PC-3 (cell line): ENCODE data around the gene CLRN3. TPM values are rescaled to one million over a fixed set of nuclear protein-coding genes. Genes with fewer than 3 reads are reported as not detected.

Source experiments
- ATAC-seq: fragments of 200-7000 bp; cut with Tn5 transposase; 2 replicates; pipeline ENCODE4 v1.9.1; 2020; ENCODE audit warnings: mild to moderate bottlenecking, moderate library complexity
- BruUV-seq: library from RNA; stranded (reverse); fragments of 400-500 nt; replicated peaks from 2 replicates; lab custom pipeline; 2021; lab: Mats Ljungman, UMichigan
- CTCF ChIA-PET: fragments of 300-600 bp; sonication (Branson Sonifier 250); formaldehyde crosslinking; loops from one replicate; lab custom pipeline; 2022; ENCODE audit warnings: antibody characterized with exemption; lab: Charles Lee
- POLR2A ChIA-PET: fragments of 300-600 bp; sonication (Branson Sonifier 250); formaldehyde crosslinking; loops from one replicate; lab custom pipeline; 2022; ENCODE audit warnings: antibody characterized with exemption; ENCODE audit not compliant: unreplicated experiment; lab: Charles Lee
- DNase-seq: peaks from one replicate; pipeline ENCODE4 v3.0.0-alpha.2; 2015
- H2AFZ ChIP-seq: fragments of 300-600 bp; sonication (generic); 2 replicates; pipeline ENCODE4 v1.6.0; 2016; ENCODE audit warnings: antibody characterized with exemption, low read length
- H3F3A ChIP-seq: fragments of 300-600 bp; sonication (generic); one replicate; pipeline ENCODE4 v1.6.0; 2017; ENCODE audit warnings: antibody characterized with exemption, low read length, control low read depth, mild to moderate bottlenecking; ENCODE audit not compliant: unreplicated experiment
- H3K27ac ChIP-seq: fragments of 300-600 bp; sonication (generic); 2 replicates; pipeline ENCODE4 v1.5.1; 2016; ENCODE audit warnings: mild to moderate bottlenecking, low read length
- H3K27me3 ChIP-seq: fragments of 300-600 bp; sonication (generic); 2 replicates; pipeline ENCODE4 v1.6.1; 2016; ENCODE audit warnings: low read length, mixed read lengths
- H3K36me3 ChIP-seq: fragments of 300-600 bp; sonication (generic); 2 replicates; pipeline ENCODE4 v1.6.1; 2016; ENCODE audit warnings: low read depth, mixed run types, low read length, mixed read lengths
- H3K4me1 ChIP-seq: fragments of 300-600 bp; sonication (generic); 2 replicates; pipeline ENCODE4 v1.5.1; 2016; ENCODE audit warnings: low read length; ENCODE audit not compliant: insufficient read depth
- H3K4me2 ChIP-seq: fragments of 300-600 bp; sonication (generic); 2 replicates; pipeline ENCODE4 v1.6.0; 2016; ENCODE audit warnings: low read length
- H3K4me3 ChIP-seq: fragments of 300-600 bp; sonication (generic); 2 replicates; pipeline ENCODE4 v1.5.1; 2016; ENCODE audit warnings: mild to moderate bottlenecking, low read length, mixed read lengths
- H3K79me2 ChIP-seq: fragments of 300-600 bp; sonication (generic); 2 replicates; pipeline ENCODE4 v1.6.1; 2017; ENCODE audit warnings: low read length, mixed read lengths
- H3K9ac ChIP-seq: fragments of 300-600 bp; sonication (generic); 2 replicates; pipeline ENCODE4 v1.6.0; 2016; ENCODE audit warnings: mild to moderate bottlenecking, low read length
- H3K9me2 ChIP-seq: fragments of 300-600 bp; sonication (generic); replicated peaks from 2 replicates; pipeline ENCODE4 v1.6.1; 2016; ENCODE audit warnings: mixed run types, low read length, mixed read lengths
- H3K9me3 ChIP-seq: fragments of 300-600 bp; sonication (generic); 2 replicates; pipeline ENCODE4 v1.6.1; 2016; ENCODE audit warnings: low read length, mixed read lengths
- H4K20me1 ChIP-seq: fragments of 300-600 bp; sonication (generic); 2 replicates; pipeline ENCODE4 v1.6.1; 2016; ENCODE audit warnings: low read length, mixed read lengths
- EZH2 ChIP-seq: fragments of 300-600 bp; sonication (generic); IDR thresholded peaks from one replicate; pipeline ENCODE4 v1.6.1; 2017; ENCODE audit warnings: antibody characterized with exemption, mild to moderate bottlenecking, low read length; ENCODE audit not compliant: unreplicated experiment
- EZH2phosphoT487 ChIP-seq: fragments of 300-600 bp; sonication (generic); IDR thresholded peaks from 2 replicates; pipeline ENCODE4 v1.6.1; 2018; ENCODE audit warnings: mild to moderate bottlenecking, antibody characterized with exemption, low read length, borderline replicate concordance
- intact Hi-C: fragments of 100-400 bp; cut with micrococcal nuclease; formaldehyde crosslinking; loops from 2 replicates; pipeline ENCODE4 v1.9.0; 2023
- total RNA-seq: library from RNA; depleted of rRNA; stranded (reverse); fragments of >200 nt; gene quantifications from 2 replicates; pipeline ENCODE4 v1.2.3, GENCODE V29; 2014
- TF ChIP-seq, protein P1 (sequence below): fragments of 300-600 bp; sonication (generic); conservative IDR thresholded peaks from 2 replicates; pipeline ENCODE4 v1.5.1; 2017; ENCODE audit warnings: antibody characterized with exemption, low read depth, mild to moderate bottlenecking, low read length

Gene CLRN3
- total RNA-seq, 1 experiment from 2014 or later = not detected

DNA sequence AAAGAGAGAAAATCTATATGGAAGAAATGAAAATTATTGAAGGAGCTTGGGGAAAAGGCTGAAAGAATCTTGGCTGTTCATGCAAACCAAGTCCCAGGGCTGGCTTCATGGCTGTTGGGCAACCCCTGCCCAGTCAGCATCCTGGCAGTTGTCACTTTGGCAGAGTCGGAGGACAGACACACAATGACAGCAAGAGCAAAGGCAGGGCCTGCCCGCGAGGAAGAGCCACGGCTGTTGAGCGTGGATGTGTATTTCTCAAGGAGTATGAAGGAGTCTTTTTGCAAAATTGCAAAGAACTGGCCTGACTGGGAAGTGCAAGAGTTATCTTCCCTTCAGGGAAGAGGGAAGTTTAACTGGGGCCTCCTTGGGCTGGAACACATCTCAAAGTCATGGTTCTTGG, 25.8 kb upstream of the CLRN3 start:
- Histone ChIP-seq H3K79me2 (no peaks in the 10 kb centered on the region), H3K36me3 (no peaks in the 10 kb centered on the region), H3K4me1 (peaks cover 23% of the 10 kb centered on the region), H4K20me1 (no peaks in the 10 kb centered on the region), H3K4me2 (no peak overlapping the region), H3K4me3 (no peak overlapping the region), H3F3A (no peaks in the 10 kb centered on the region), H3K27ac (no peak overlapping the region), H3K9ac (no peak overlapping the region), H3K9me2 (no peaks in the 10 kb centered on the region), H3K9me3 (no peaks in the 10 kb centered on the region), H3K27me3 (no peaks in the 10 kb centered on the region), H2AFZ (no peak overlapping the region)
- DNase-seq (no peak), ATAC-seq (no peak)
- CTCF ChIA-PET = interaction anchor here (0.5 kb wide), 1 partner anchor 19 kb away, joined by 3 read pairs; no protein-coding TSS in a partner anchor
- BruUV-seq = no TSS peak
- POLR2A ChIA-PET = no interaction called here
- TF ChIP-seq, protein P1, sequence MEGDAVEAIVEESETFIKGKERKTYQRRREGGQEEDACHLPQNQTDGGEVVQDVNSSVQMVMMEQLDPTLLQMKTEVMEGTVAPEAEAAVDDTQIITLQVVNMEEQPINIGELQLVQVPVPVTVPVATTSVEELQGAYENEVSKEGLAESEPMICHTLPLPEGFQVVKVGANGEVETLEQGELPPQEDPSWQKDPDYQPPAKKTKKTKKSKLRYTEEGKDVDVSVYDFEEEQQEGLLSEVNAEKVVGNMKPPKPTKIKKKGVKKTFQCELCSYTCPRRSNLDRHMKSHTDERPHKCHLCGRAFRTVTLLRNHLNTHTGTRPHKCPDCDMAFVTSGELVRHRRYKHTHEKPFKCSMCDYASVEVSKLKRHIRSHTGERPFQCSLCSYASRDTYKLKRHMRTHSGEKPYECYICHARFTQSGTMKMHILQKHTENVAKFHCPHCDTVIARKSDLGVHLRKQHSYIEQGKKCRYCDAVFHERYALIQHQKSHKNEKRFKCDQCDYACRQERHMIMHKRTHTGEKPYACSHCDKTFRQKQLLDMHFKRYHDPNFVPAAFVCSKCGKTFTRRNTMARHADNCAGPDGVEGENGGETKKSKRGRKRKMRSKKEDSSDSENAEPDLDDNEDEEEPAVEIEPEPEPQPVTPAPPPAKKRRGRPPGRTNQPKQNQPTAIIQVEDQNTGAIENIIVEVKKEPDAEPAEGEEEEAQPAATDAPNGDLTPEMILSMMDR = no peak
- TF ChIP-seq EZH2 (no peak), EZH2phosphoT487 (no peak)
- intact Hi-C loops = no loop called here

DNA sequence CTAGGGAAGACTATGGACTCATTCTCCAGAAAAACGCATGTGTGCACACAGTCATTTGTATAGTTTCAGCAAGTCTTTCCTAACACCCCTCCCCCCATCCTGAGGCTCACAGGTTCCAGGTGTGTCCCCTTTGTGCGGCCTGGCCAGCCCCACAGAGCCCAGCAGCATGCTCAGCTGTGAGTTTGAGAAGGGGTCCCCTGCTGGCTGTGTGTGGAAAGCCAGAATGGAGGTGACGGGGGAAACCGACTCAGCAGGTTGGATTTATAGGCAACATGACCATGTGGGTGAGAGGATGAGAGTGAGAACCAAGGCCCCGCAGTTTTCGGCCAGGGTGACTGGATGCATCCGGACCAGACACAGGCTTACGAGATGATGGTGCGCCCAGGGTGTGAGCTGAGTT, 24.1 kb upstream of the CLRN3 start:
- no peak overlapping the region for H3K9ac ChIP-seq
- DNase-seq (no peak), ATAC-seq (no peak)
- no peak overlapping the region for H3K27ac ChIP-seq
- no peaks in the 10 kb centered on the region for H3K27me3 ChIP-seq
- H3K9me2 ChIP-seq = no peaks in the 10 kb centered on the region
- H4K20me1 ChIP-seq = no peaks in the 10 kb centered on the region
- H3K36me3 ChIP-seq = no peaks in the 10 kb centered on the region
- H3K4me2 ChIP-seq = no peak overlapping the region
- H3K9me3 ChIP-seq = no peaks in the 10 kb centered on the region
- BruUV-seq = no TSS peak
- ChIA-PET POLR2A (no interaction called here), CTCF (no interaction called here)
- H3K4me1 ChIP-seq = peaks cover 10% of the 10 kb centered on the region
- TF ChIP-seq EZH2 (no peak), EZH2phosphoT487 (no peak)
- TF ChIP-seq, protein P1 = no peak
- H2AFZ ChIP-seq = no peak overlapping the region
- no peaks in the 10 kb centered on the region for H3F3A ChIP-seq
- H3K79me2 ChIP-seq = no peaks in the 10 kb centered on the region
- H3K4me3 ChIP-seq = no peak overlapping the region
- intact Hi-C loops = no loop called here

DNA sequence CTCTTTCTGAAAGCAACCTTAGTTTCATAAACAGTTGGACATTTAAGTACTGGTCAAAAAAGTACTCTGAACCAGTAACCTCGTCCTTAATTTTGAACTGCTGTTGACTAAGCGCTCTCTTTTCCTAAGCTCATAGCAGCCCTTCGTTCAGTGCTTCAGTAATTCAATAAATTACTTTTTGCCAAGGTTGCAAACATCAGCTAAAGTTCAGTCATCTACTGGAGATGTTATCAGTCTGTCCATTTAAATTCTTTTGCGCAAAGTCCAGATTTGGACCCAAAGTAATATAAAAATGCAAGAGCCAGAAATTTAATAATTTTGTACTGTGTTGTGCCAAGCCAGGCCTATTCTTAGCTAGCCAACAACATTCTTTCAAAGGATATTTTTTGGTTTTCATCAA, 22.6 kb upstream of the CLRN3 start:
- no TSS peak for BruUV-seq
- intact Hi-C loops = no loop called here
- no peak overlapping the region for H2AFZ ChIP-seq
- H4K20me1 ChIP-seq = no peaks in the 10 kb centered on the region
- H3K27me3 ChIP-seq = no peaks in the 10 kb centered on the region
- H3K9me2 ChIP-seq = no peaks in the 10 kb centered on the region
- H3K9me3 ChIP-seq = no peaks in the 10 kb centered on the region
- H3K4me3 ChIP-seq = no peak overlapping the region
- ChIA-PET POLR2A (no interaction called here), CTCF (no interaction called here)
- no peak overlapping the region for H3K4me2 ChIP-seq
- H3K27ac ChIP-seq = no peak overlapping the region
- no peak for ATAC-seq
- H3K79me2 ChIP-seq = no peaks in the 10 kb centered on the region
- H3K36me3 ChIP-seq = no peaks in the 10 kb centered on the region
- H3F3A ChIP-seq = no peaks in the 10 kb centered on the region
- no peak overlapping the region for H3K9ac ChIP-seq
- no peak for DNase-seq
- H3K4me1 ChIP-seq = peaks cover 10% of the 10 kb centered on the region
- TF ChIP-seq, protein P1 = no peak
- TF ChIP-seq EZH2 (no peak), EZH2phosphoT487 (no peak)
